GM18517 (cell line): ENCODE data around the gene SURF1.
"Not testable (repeated sequence)": the region's sequence is repeated elsewhere in the genome, so short reads cannot be mapped to it uniquely, and the experiment has no call there.

Source experiments
- ATAC-seq: cut with Tn5 transposase; IDR thresholded peaks from one replicate; pipeline ENCODE4 v1.9.1; 2021; ENCODE audit warnings: mild to moderate bottlenecking, moderate library complexity; ENCODE audit not compliant: unreplicated experiment

The SURF1 gene

GRCh38 chr9:133384736-133385321 is 28.5 kb upstream of the SURF1 start:
- ATAC-seq: no peak

GRCh38 chr9:133383438-133383837 is 27.2 kb upstream of the SURF1 start:
- ATAC-seq: no peak

- ATAC-seq: no peak
These were observed 26.3 kb upstream of the SURF1 start for GRCh38 chr9:133382507-133383141.

- no peak for ATAC-seq
These were observed 24.4 kb upstream of the SURF1 start for GRCh38 chr9:133380734-133381133.

- no peak for ATAC-seq
These were observed 23.1 kb upstream of the SURF1 start for GRCh38 chr9:133379153-133380086.

GRCh38 chr9:133378408-133378962 is 22.2 kb upstream of the SURF1 start:
- ATAC-seq: no peak

GRCh38 chr9:133377721-133378216 is 21.5 kb upstream of the SURF1 start:
- no peak for ATAC-seq

- not testable (repeated sequence) for ATAC-seq
These were observed 21.0 kb upstream of the SURF1 start for GRCh38 chr9:133377280-133377679.

- peak; percentile 78 for ATAC-seq
These were observed 19.7 kb upstream of the SURF1 start, which contains the start of the genes STKLD1 and SURF4 for GRCh38 chr9:133375724-133376654. Gene STKLD1, plus strand, starts transcription at chr9:133376366. Its CDS starts 108 bp downstream, at chr9:133376474. Gene SURF4, minus strand, starts transcription at chr9:133376060. Its CDS starts 91 bp downstream, at chr9:133375969.

GRCh38 chr9:133375116-133375723 is 18.9 kb upstream of the SURF1 start:
- no peak for ATAC-seq

GRCh38 chr9:133374612-133375115 is 18.4 kb upstream of the SURF1 start:
- ATAC-seq: no peak

GRCh38 chr9:133372144-133372543 is 15.9 kb upstream of the SURF1 start:
- no peak for ATAC-seq

- no peak for ATAC-seq
These were observed 15.0 kb upstream of the SURF1 start for GRCh38 chr9:133371261-133371711.

GRCh38 chr9:133370685-133371084 is 14.4 kb upstream of the SURF1 start:
- ATAC-seq: no peak

- no peak for ATAC-seq
These were observed 13.6 kb upstream of the SURF1 start for GRCh38 chr9:133369933-133370332.

GRCh38 chr9:133369422-133369821 is 13.1 kb upstream of the SURF1 start:
- no peak for ATAC-seq

- no peak for ATAC-seq
These were observed 12.1 kb upstream of the SURF1 start for GRCh38 chr9:133368249-133368881.

- ATAC-seq: no peak
These were observed 11.5 kb upstream of the SURF1 start for GRCh38 chr9:133367778-133368177.

GRCh38 chr9:133367221-133367620 is 10.9 kb upstream of the SURF1 start:
- ATAC-seq: no peak
